ENCODE measurements around the gene C16orf95. TPM values are rescaled to one million over a fixed set of nuclear protein-coding genes. Genes with fewer than 3 reads are reported as not detected.
"Not testable (repeated sequence)": the region's sequence is repeated elsewhere in the genome, so short reads cannot be mapped to it uniquely, and the experiment has no call there.

C16orf95 gene
- total RNA-seq, 2 donors from 2014 or later = 3.2 to 3.4 TPM

GRCh38 chr16:87276924-87277323 is 40.3 kb downstream of the C16orf95 start:
- intact Hi-C loops (cut with DNase I) = loop anchor here (5.0 to 10.0 kb wide), 3 partner anchors 212 to 710 kb away; partner anchors contain the start of gene FOXC2 (in 1 of the 2)
- DNase-seq = no peak
- no peak for ATAC-seq

GRCh38 chr16:87276091-87276701 is 41.0 kb downstream of the C16orf95 start:
- DNase-seq = no peak
- intact Hi-C loops (cut with DNase I) = loop anchor here (5.0 to 10.0 kb wide), 3 partner anchors 211 to 709 kb away; partner anchors contain the start of gene FOXC2 (in 1 of the 2)
- no peak for ATAC-seq

- DNase-seq (no peak), ATAC-seq (no peak)
- intact Hi-C loops (cut with DNase I) = loop anchor here (5.0 to 10.0 kb wide), 3 partner anchors 210 to 707 kb away; partner anchors contain the start of gene FOXC2 (in 1 of the 2)
These were observed 42.4 kb downstream of the C16orf95 start for GRCh38 chr16:87274794-87275193.

- intact Hi-C loops (cut with DNase I) = loop anchor here in 1 of 2 donors (10.0 kb wide), 1 partner anchor 209 kb away; no protein-coding TSS in a partner anchor
- ATAC-seq (no peak), DNase-seq (no peak)
These were observed 43.6 kb downstream of the C16orf95 start for GRCh38 chr16:87273471-87274030.

- ATAC-seq = no peak
- intact Hi-C loops (cut with DNase I) = loop anchor here in 1 of 2 donors (10.0 kb wide), 1 partner anchor 206 kb away; no protein-coding TSS in a partner anchor
- no peak for DNase-seq
These were observed 45.9 kb downstream of the C16orf95 start for GRCh38 chr16:87271256-87271655.

- DNase-seq (no peak), ATAC-seq (no peak)
- intact Hi-C loops (cut with DNase I) = no loop called here
These were observed 49.6 kb downstream of the C16orf95 start for GRCh38 chr16:87267566-87267965.

GRCh38 chr16:87266846-87267245 is 50.3 kb downstream of the C16orf95 start:
- ATAC-seq = peak in 1 of 2 donors; percentile 49
- DNase-seq = no peak
- intact Hi-C loops (cut with DNase I) = no loop called here

GRCh38 chr16:87265261-87265660 is 51.9 kb downstream of the C16orf95 start:
- intact Hi-C loops (cut with DNase I) = no loop called here
- ATAC-seq (no peak), DNase-seq (no peak)

GRCh38 chr16:87264634-87265033 is 52.6 kb downstream of the C16orf95 start:
- intact Hi-C loops (cut with DNase I) = no loop called here
- no peak for DNase-seq
- ATAC-seq = no peak

- intact Hi-C loops (cut with DNase I) = no loop called here
- ATAC-seq (no peak), DNase-seq (no peak)
These were observed 53.7 kb downstream of the C16orf95 start for GRCh38 chr16:87263418-87264052.

- DNase-seq = no peak
- no peak for ATAC-seq
- intact Hi-C loops (cut with DNase I) = no loop called here
These were observed 57.8 kb downstream of the C16orf95 start for GRCh38 chr16:87259431-87259830.

GRCh38 chr16:87258653-87259052 is 58.5 kb downstream of the C16orf95 start:
- DNase-seq; intact Hi-C loops (cut with DNase I); ATAC-seq: not testable (repeated sequence)

GRCh38 chr16:87255866-87256265 is 61.3 kb downstream of the C16orf95 start:
- no peak for DNase-seq
- intact Hi-C loops (cut with DNase I) = no loop called here
- ATAC-seq = no peak

- intact Hi-C loops (cut with DNase I) = no loop called here
- ATAC-seq (no peak), DNase-seq (no peak)
These were observed 62.5 kb downstream of the C16orf95 start for GRCh38 chr16:87254734-87255133.

- intact Hi-C loops (cut with DNase I) = no loop called here
- DNase-seq (no peak), ATAC-seq (no peak)
These were observed 62.9 kb downstream of the C16orf95 start for GRCh38 chr16:87254296-87254695.

- ATAC-seq (no peak), DNase-seq (no peak)
- intact Hi-C loops (cut with DNase I) = no loop called here
These were observed 63.7 kb downstream of the C16orf95 start for GRCh38 chr16:87253536-87253935.

Measured in left cardiac atrium (tissue), 4 donors.